CD14-positive monocyte (primary cell): Measurements from ENCODE around the gene LTF. TPM values are rescaled to one million over a fixed set of nuclear protein-coding genes. Genes with fewer than 3 reads are reported as not detected.

Experiments used
- DNase-seq, 3 donors: peaks; one replicate each; pipeline ENCODE4 v3.0.0-alpha.2; 2011 to 2022
- H2AFZ ChIP-seq: 2 replicates; pipeline ENCODE4 v1.6.0; 2012; ENCODE audit warnings: mild to moderate bottlenecking, low read depth, low read length, inconsistent platforms; ENCODE audit not compliant: insufficient read depth, poor library complexity, severe bottlenecking
- H3K27ac ChIP-seq, 2 donors: 1 replicate in 1 of 2; 2 replicates in 1 of 2; pipeline ENCODE4 v1.5.1; 2012 to 2013; ENCODE audit warnings: low read length in 2 of 2, control low read depth in 1 of 2, inconsistent platforms in 1 of 2, low read depth in 1 of 2, mild to moderate bottlenecking in 1 of 2
- H3K27me3 ChIP-seq, 2 donors: one replicate each; pipeline versions ENCODE4 v1.6.0 to v1.6.1; 2011 to 2013; ENCODE audit warnings: low read length in 2 of 2; ENCODE audit not compliant: control insufficient read depth in 2 of 2, insufficient read depth in 2 of 2
- H3K36me3 ChIP-seq, 2 donors: replicated peaks in 1 of 2; 1 replicate in 1 of 2; 2 replicates in 1 of 2; pipeline versions ENCODE4 v1.5.1 to v1.6.1; 2012 to 2013; ENCODE audit warnings: low read length in 2 of 2, control low read depth in 1 of 2, inconsistent platforms in 1 of 2, mild to moderate bottlenecking in 1 of 2; ENCODE audit not compliant: insufficient read depth in 2 of 2, control insufficient read depth in 1 of 2
- H3K4me1 ChIP-seq, 2 donors: 1 replicate in 1 of 2; 2 replicates in 1 of 2; pipeline versions ENCODE4 v1.5.1 to v1.6.1; 2012 to 2013; ENCODE audit warnings: low read length in 2 of 2, control low read depth in 1 of 2, inconsistent platforms in 1 of 2, mild to moderate bottlenecking in 1 of 2, moderate library complexity in 1 of 2; ENCODE audit not compliant: insufficient read depth in 2 of 2, control insufficient read depth in 1 of 2
- H3K4me2 ChIP-seq: replicated peaks from 2 replicates; pipeline ENCODE3; 2012; ENCODE audit warnings: low read length, moderate library complexity, mild to moderate bottlenecking; ENCODE audit not compliant: poor library complexity, severe bottlenecking; ENCODE audit errors: extremely low read depth
- H3K4me3 ChIP-seq, 3 experiments: fragments of 200-600 bp in 1 of 3; sonication (generic) in 1 of 3; replicated peaks in 1 of 3; 1 replicate in 2 of 3; 2 replicates in 1 of 3; pipeline ENCODE4 v1.5.1; 2011 to 2013; ENCODE audit warnings: low read length in 3 of 3, mild to moderate bottlenecking in 3 of 3, control low read depth in 2 of 3, low read depth in 2 of 3, inconsistent platforms in 1 of 3, moderate library complexity in 1 of 3
- H3K79me2 ChIP-seq: 2 replicates; pipeline ENCODE4 v1.6.0; 2012; ENCODE audit warnings: mild to moderate bottlenecking, control low read depth, inconsistent platforms, low read length, moderate library complexity; ENCODE audit not compliant: insufficient read depth
- H3K9ac ChIP-seq: 2 replicates; pipeline ENCODE4 v1.6.0; 2017; ENCODE audit warnings: low read length, mild to moderate bottlenecking; ENCODE audit not compliant: insufficient read depth, poor library complexity, severe bottlenecking
- H3K9me3 ChIP-seq, 2 donors: replicated peaks in 1 of 2; 1 replicate in 1 of 2; 2 replicates in 1 of 2; pipeline versions ENCODE4 v1.5.1 to v1.6.1; 2012 to 2013; ENCODE audit warnings: low read length in 2 of 2, control low read depth in 1 of 2; ENCODE audit not compliant: control insufficient read depth in 1 of 2, insufficient read depth in 1 of 2
- H4K20me1 ChIP-seq: 2 replicates; pipeline ENCODE4 v1.6.0; 2012; ENCODE audit warnings: mild to moderate bottlenecking, low read length, control low read depth, moderate library complexity; ENCODE audit not compliant: insufficient read depth
- H3K27ac Mint-ChIP-seq, 7 donors: one replicate each; pipeline ENCODE4 v1.8.0; 2020; ENCODE audit warnings: mild to moderate bottlenecking in 7 of 7, mixed read lengths in 7 of 7, moderate library complexity in 6 of 7, inconsistent platforms in 2 of 7
- H3K27me3 Mint-ChIP-seq, 3 donors: one replicate each; pipeline ENCODE4 v1.8.0; 2021 to 2022; ENCODE audit warnings: low read depth in 3 of 3, mild to moderate bottlenecking in 3 of 3, mixed read lengths in 3 of 3, moderate library complexity in 3 of 3, inconsistent platforms in 1 of 3
- H3K36me3 Mint-ChIP-seq, 2 donors: one replicate each; pipeline ENCODE4 v1.8.0; 2020; ENCODE audit warnings: mixed read lengths in 2 of 2, inconsistent platforms in 1 of 2, mild to moderate bottlenecking in 1 of 2
- H3K4me1 Mint-ChIP-seq: one replicate; pipeline ENCODE4 v1.8.0; 2020; ENCODE audit warnings: mild to moderate bottlenecking, mixed read lengths
- H3K4me3 Mint-ChIP-seq, 2 donors: one replicate each; pipeline ENCODE4 v1.8.0; 2020; ENCODE audit warnings: mild to moderate bottlenecking in 2 of 2, mixed read lengths in 2 of 2, moderate library complexity in 1 of 2
- H3K9me3 Mint-ChIP-seq, 7 donors: one replicate each; pipeline ENCODE4 v1.8.0; 2020 to 2022; ENCODE audit warnings: mixed read lengths in 7 of 7, mild to moderate bottlenecking in 6 of 7, moderate library complexity in 6 of 7, inconsistent platforms in 2 of 7
- CTCF ChIP-seq: fragments of 200-600 bp; IDR thresholded peaks from one replicate; pipeline ENCODE4 v1.8.0; 2022; ENCODE audit warnings: antibody characterized with exemption, mild to moderate bottlenecking
- WGBS: methylation state at CpG from one replicate; pipeline ENCODE4 v1.1.5; 2013; ENCODE audit warnings: missing lambda C conversion rate; ENCODE audit not compliant: insufficient coverage; 5-methylcytosine and 5-hydroxymethylcytosine counted together
- intact Hi-C, 2 donors: fragments of 100-400 bp; cut with micrococcal nuclease; formaldehyde crosslinking; loops; one replicate each; pipeline versions ENCODE4 v1.15.0 to v1.15.1; 2023
- polyA plus RNA-seq, 3 donors: library from polyadenylated mRNA; depleted of rRNA in 1 of 3; unstranded in 2 of 3; stranded (reverse) in 1 of 3; fragments of 300-500 nt in 2 of 3; fragments of >200 nt in 1 of 3; fragmentation: Illumina TruSeq in 2 of 3; gene quantifications; 1 replicate in 2 of 3; 2 replicates in 1 of 3; pipeline ENCODE4 v1.2.3, GENCODE V29; 2012 to 2021

Gene LTF
- polyA plus RNA-seq, 3 donors = not detected

- H3K36me3 ChIP-seq = no peaks in the 10 kb centered on the region
- no peak for DNase-seq
- H3K4me1 Mint-ChIP-seq = peaks cover 7% of the 10 kb centered on the region
Measured at GRCh38 chr3:46490338-46491084, 25.8 kb upstream of the LTF start.

GRCh38 chr3:46489875-46490274 lies 25.2 kb upstream of the LTF start:
- Mint-ChIP-seq H3K36me3 (no peaks in the 10 kb centered on the region), H3K9me3 (peaks cover 0 to 7% (median 2%) of the 10 kb centered on the region in 7 donors), H3K27ac (no peak overlapping the region), H3K27me3 (peaks cover 2 to 6% (median 2%) of the 10 kb centered on the region in 3 donors), H3K4me3 (no peak overlapping the region), H3K4me1 (peaks cover 7% of the 10 kb centered on the region)
- DNase-seq = no peak
- no peaks in the 10 kb centered on the region for H3K36me3 ChIP-seq
- H3K27ac ChIP-seq = no peak overlapping the region
- H3K9me3 ChIP-seq = no peaks in the 10 kb centered on the region
- intact Hi-C loops = loop anchor here (2.0 to 10.0 kb wide), 5 partner anchors 65 to 145 kb away; no protein-coding TSS in a partner anchor
- no peaks in the 10 kb centered on the region for H3K79me2 ChIP-seq
- no peak overlapping the region for H3K4me2 ChIP-seq
- H4K20me1 ChIP-seq = no peaks in the 10 kb centered on the region
- H3K4me3 ChIP-seq = no peak overlapping the region
- no peak overlapping the region for H2AFZ ChIP-seq
- no CpG with 5 or more reads among the region's 1 CpG for WGBS
- no peaks in the 10 kb centered on the region for H3K27me3 ChIP-seq
- peaks cover 3 to 8% of the 10 kb centered on the region in 2 donors for H3K4me1 ChIP-seq
- TF ChIP-seq CTCF = no peak
- no peak overlapping the region for H3K9ac ChIP-seq

More at GRCh38 chr3:46490338-46491084, 25.8 kb upstream of the LTF start:
- Mint-ChIP-seq H3K9me3 (peaks cover 0 to 7% (median 2%) of the 10 kb centered on the region in 7 donors), H3K27ac (no peak overlapping the region), H3K27me3 (peaks cover 2 to 6% (median 2%) of the 10 kb centered on the region in 3 donors), H3K4me3 (no peak overlapping the region), H3K36me3 (no peaks in the 10 kb centered on the region)
- Histone ChIP-seq H3K79me2 (no peaks in the 10 kb centered on the region), H3K27me3 (no peaks in the 10 kb centered on the region), H3K4me2 (no peak overlapping the region), H3K9me3 (no peaks in the 10 kb centered on the region), H3K9ac (no peak overlapping the region), H4K20me1 (no peaks in the 10 kb centered on the region), H3K4me1 (peaks cover 3 to 8% of the 10 kb centered on the region in 2 donors), H3K27ac (no peak overlapping the region), H2AFZ (no peak overlapping the region), H3K4me3 (no peak overlapping the region)
- no peak for TF ChIP-seq CTCF
- intact Hi-C loops = loop anchor here (5.0 to 10.0 kb wide), 2 partner anchors 64 to 132 kb away; no protein-coding TSS in a partner anchor
- 63% methylated on average over 1 of the region's 6 CpGs for WGBS
